K562 (cell line): ENCODE data around the gene HES5.
"Not testable (repeated sequence)": the region's sequence is repeated elsewhere in the genome, so short reads cannot be mapped to it uniquely, and the experiment has no call there.

Source experiments
- ESRRA ChIP-seq: fragments of 450-650 bp; IDR thresholded peaks from 2 replicates; pipeline ENCODE4 v1.6.1; 2014; ENCODE audit warnings: low read depth, mild to moderate bottlenecking, moderate library complexity, borderline replicate concordance
- POLR2A ChIP-seq: fragments of 450-650 bp; conservative IDR thresholded peaks from 2 replicates; pipeline ENCODE4 v1.6.1; 2016
- STAG1 ChIP-seq: sonication (generic); formaldehyde crosslinking; IDR thresholded peaks from 2 replicates; pipeline ENCODE4 v1.5.0; 2020; ENCODE audit warnings: missing genetic modification reagents, borderline replicate concordance
- YY1 ChIP-seq, 3 experiments: IDR thresholded peaks; 2 replicates each; pipeline ENCODE4 v1.6.1; 2011; ENCODE audit warnings: low read length in 2 of 3, mild to moderate bottlenecking in 2 of 3, moderate library complexity in 2 of 3, borderline replicate concordance in 1 of 3, control low read depth in 1 of 3, low read depth in 1 of 3; ENCODE audit not compliant: insufficient read depth in 3 of 3, insufficient replicate concordance in 2 of 3, control insufficient read depth in 1 of 3, insufficient read length in 1 of 3; ENCODE audit errors: extremely low read depth in 1 of 3
- ZFX ChIP-seq: sonication (generic); formaldehyde crosslinking; IDR thresholded peaks from 2 replicates; pipeline ENCODE4 v1.8.0; 2022; ENCODE audit warnings: mild to moderate bottlenecking, missing genetic modification reagents, moderate library complexity
- TF ChIP-seq, protein P1 (sequence below): fragments of 250-450 bp; sonication (Bioruptor Pico); IDR thresholded peaks from 2 replicates; pipeline ENCODE4 v1.9.0; 2021; ENCODE audit warnings: mild to moderate bottlenecking, inconsistent platforms

DNA sequence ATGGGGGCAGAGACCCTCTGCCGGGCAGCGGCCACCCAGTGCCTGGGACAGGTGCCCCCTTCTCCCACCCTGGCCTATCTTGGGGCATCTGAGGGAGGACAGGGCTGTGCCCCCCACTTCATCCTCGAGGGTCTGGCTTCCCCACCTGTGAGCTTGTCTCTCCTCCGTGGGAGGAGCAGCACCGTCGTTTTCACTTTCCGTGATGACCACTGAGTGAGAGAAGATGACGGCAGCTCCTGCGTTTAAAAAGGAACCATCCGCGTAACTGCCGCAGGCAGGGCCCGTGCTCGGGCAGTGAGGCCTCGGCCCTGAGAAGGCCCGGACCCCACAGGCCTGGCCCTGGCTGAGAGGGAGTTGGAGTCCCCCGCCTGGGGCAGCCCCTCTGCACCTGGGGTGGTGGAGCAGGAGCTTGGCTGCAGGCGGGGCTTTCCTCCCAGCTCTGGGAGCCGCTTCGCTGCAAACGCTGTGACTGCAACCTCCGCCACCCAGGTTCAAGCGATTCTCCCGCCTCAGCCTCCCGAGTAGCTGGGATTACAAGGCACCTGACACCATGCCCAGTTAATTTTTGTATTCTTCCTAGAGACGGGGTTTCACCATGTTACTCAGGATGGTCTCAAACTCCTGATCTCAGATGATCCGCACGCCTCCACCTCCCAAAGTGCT, 19.4 kb upstream of the HES5 start:
- TF ChIP-seq POLR2A; STAG1 (CRISPR knock-in tag); YY1 (IDR thresholded peaks at IDR 0.05; ENCODE audit: borderline replicate concordance in 1 of 3, control insufficient read depth in 1 of 3, extremely low read depth in 1 of 3, insufficient read depth in 3 of 3, insufficient read length in 1 of 3, insufficient replicate concordance in 2 of 3, low read depth in 1 of 3, low read length in 2 of 3); ZFX (CRISPR knock-in tag); ESRRA: not testable (repeated sequence)
- TF ChIP-seq, protein P1, sequence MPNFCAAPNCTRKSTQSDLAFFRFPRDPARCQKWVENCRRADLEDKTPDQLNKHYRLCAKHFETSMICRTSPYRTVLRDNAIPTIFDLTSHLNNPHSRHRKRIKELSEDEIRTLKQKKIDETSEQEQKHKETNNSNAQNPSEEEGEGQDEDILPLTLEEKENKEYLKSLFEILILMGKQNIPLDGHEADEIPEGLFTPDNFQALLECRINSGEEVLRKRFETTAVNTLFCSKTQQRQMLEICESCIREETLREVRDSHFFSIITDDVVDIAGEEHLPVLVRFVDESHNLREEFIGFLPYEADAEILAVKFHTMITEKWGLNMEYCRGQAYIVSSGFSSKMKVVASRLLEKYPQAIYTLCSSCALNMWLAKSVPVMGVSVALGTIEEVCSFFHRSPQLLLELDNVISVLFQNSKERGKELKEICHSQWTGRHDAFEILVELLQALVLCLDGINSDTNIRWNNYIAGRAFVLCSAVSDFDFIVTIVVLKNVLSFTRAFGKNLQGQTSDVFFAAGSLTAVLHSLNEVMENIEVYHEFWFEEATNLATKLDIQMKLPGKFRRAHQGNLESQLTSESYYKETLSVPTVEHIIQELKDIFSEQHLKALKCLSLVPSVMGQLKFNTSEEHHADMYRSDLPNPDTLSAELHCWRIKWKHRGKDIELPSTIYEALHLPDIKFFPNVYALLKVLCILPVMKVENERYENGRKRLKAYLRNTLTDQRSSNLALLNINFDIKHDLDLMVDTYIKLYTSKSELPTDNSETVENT (CRISPR knock-in tag) = not testable (repeated sequence)
